SK-N-SH (cell line): ENCODE data around the gene COL4A2. TPM values are rescaled to one million over a fixed set of nuclear protein-coding genes. Genes with fewer than 3 reads are reported as not detected.

ENCODE experiments used
- CTCF ChIA-PET: fragments of 300-600, 350-600 bp; formaldehyde crosslinking; extraction: SDS; loops from one replicate; lab custom pipeline; 2021; lab: Yijun Ruan, JAX
- POLR2A ChIA-PET: fragments of 350-600 bp; sonication (Branson Sonifier 250); formaldehyde crosslinking; extraction: SDS; loops from one replicate; lab custom pipeline; 2020; ENCODE audit warnings: antibody characterized with exemption, inconsistent platforms; lab: Yijun Ruan, JAX
- DNase-seq: peaks from one replicate; pipeline ENCODE4 v3.0.0; 2012
- H2AFZ ChIP-seq: fragments of 200-600 bp; sonication (generic); 2 replicates; pipeline ENCODE4 v1.8.1; 2016; ENCODE audit warnings: antibody characterized with exemption, mild to moderate bottlenecking, low read depth
- H3F3A ChIP-seq: fragments of 200-600 bp; sonication (generic); replicated peaks from 2 replicates; pipeline ENCODE3; 2016; ENCODE audit warnings: antibody characterized with exemption, mild to moderate bottlenecking; ENCODE audit not compliant: insufficient read depth
- H3K27ac ChIP-seq, 2 experiments: fragments of 200-500 bp in 1 of 2; fragments of 200-600 bp in 1 of 2; sonication (Bioruptor generic) in 1 of 2; sonication (generic), shearing (Covaris generic) in 1 of 2; 2 replicates each; pipeline versions ENCODE4 v1.5.1 to v1.6.1; 2014 to 2016; ENCODE audit warnings: low read depth in 2 of 2, inconsistent platforms in 1 of 2, low read length in 1 of 2, mild to moderate bottlenecking in 1 of 2, mixed read lengths in 1 of 2
- H3K27me3 ChIP-seq: fragments of 200-600 bp; sonication (generic), shearing (Covaris generic); 2 replicates; pipeline ENCODE4 v1.6.1; 2016; ENCODE audit warnings: mixed run types; ENCODE audit not compliant: insufficient read depth
- H3K36me3 ChIP-seq, 2 experiments: fragments of 200-500 bp in 1 of 2; fragments of 200-600 bp in 1 of 2; sonication (Bioruptor generic) in 1 of 2; sonication (generic) in 1 of 2; replicated peaks in 1 of 2; 2 replicates each; pipeline versions ENCODE3 to v1.5.1; 2014 to 2016; ENCODE audit warnings: low read length in 1 of 2, mild to moderate bottlenecking in 1 of 2; ENCODE audit not compliant: insufficient read depth in 2 of 2, control insufficient read depth in 1 of 2
- H3K4me1 ChIP-seq, 2 experiments: fragments of 200-500 bp in 1 of 2; fragments of 200-600 bp in 1 of 2; sonication (Bioruptor generic) in 1 of 2; sonication (generic), shearing (Covaris generic) in 1 of 2; 2 replicates each; pipeline versions ENCODE4 v1.5.1 to v1.6.1; 2014 to 2016; ENCODE audit warnings: low read depth in 1 of 2, low read length in 1 of 2, mixed run types in 1 of 2; ENCODE audit not compliant: insufficient read depth in 2 of 2, control insufficient read depth in 1 of 2
- H3K4me2 ChIP-seq: fragments of 200-600 bp; sonication (generic), shearing (Covaris generic); 2 replicates; pipeline ENCODE4 v1.6.1; 2017; ENCODE audit warnings: mixed run types
- H3K4me3 ChIP-seq, 2 experiments: fragments of 200-500 bp in 1 of 2; fragments of 200-600 bp in 1 of 2; sonication (Bioruptor generic) in 1 of 2; sonication (generic), shearing (Covaris generic) in 1 of 2; 2 replicates each; pipeline versions ENCODE4 v1.5.1 to v1.8.1; 2014 to 2016; ENCODE audit warnings: low read depth in 2 of 2, inconsistent platforms in 1 of 2, low read length in 1 of 2, mild to moderate bottlenecking in 1 of 2, mixed read lengths in 1 of 2, moderate library complexity in 1 of 2
- H3K79me2 ChIP-seq: fragments of 200-600 bp; sonication (generic); 2 replicates; pipeline ENCODE4 v1.8.1; 2017; ENCODE audit warnings: mild to moderate bottlenecking; ENCODE audit not compliant: insufficient read depth
- H3K9ac ChIP-seq: fragments of 200-600 bp; sonication (generic); 2 replicates; pipeline ENCODE4 v1.6.1; 2017; ENCODE audit warnings: mixed run types
- H3K9me2 ChIP-seq: fragments of 200-600 bp; sonication (generic); 2 replicates; pipeline ENCODE4 v1.6.1; 2017; ENCODE audit warnings: mixed run types
- H3K9me3 ChIP-seq: fragments of 200-600 bp; sonication (generic); 2 replicates; pipeline ENCODE4 v1.6.1; 2017; ENCODE audit warnings: mixed run types, mild to moderate bottlenecking, moderate library complexity
- H4K20me1 ChIP-seq: fragments of 200-600 bp; sonication (generic); 2 replicates; pipeline ENCODE4 v1.6.1; 2017; ENCODE audit warnings: mild to moderate bottlenecking, mixed run types; ENCODE audit not compliant: insufficient read depth
- CHD2 ChIP-seq: fragments of 150-350 bp; IDR thresholded peaks from 2 replicates; pipeline ENCODE4 v1.6.1; 2018; ENCODE audit warnings: low read length; ENCODE audit not compliant: partially characterized antibody
- ELF1 ChIP-seq: IDR thresholded peaks from 2 replicates; pipeline ENCODE4 v1.4.0; 2012
- FOSL2 ChIP-seq: IDR thresholded peaks from 2 replicates; pipeline ENCODE4 v1.4.0; 2012; ENCODE audit warnings: low read depth, mild to moderate bottlenecking, moderate library complexity, borderline replicate concordance
- FOXM1 ChIP-seq: IDR thresholded peaks from 2 replicates; pipeline ENCODE4 v1.4.0; 2012; ENCODE audit warnings: low read depth, mild to moderate bottlenecking
- GABPA ChIP-seq: IDR thresholded peaks from 2 replicates; pipeline ENCODE4 v1.4.0; 2012; ENCODE audit warnings: low read depth, mild to moderate bottlenecking
- MAX ChIP-seq: IDR thresholded peaks from 2 replicates; pipeline ENCODE4 v1.4.0; 2012; ENCODE audit warnings: low read depth
- MEF2A ChIP-seq: IDR thresholded peaks from 2 replicates; pipeline ENCODE4 v1.4.0; 2012; ENCODE audit warnings: low read depth, borderline replicate concordance
- MXI1 ChIP-seq: IDR thresholded peaks from 2 replicates; pipeline ENCODE4 v1.6.1; 2012; ENCODE audit warnings: mild to moderate bottlenecking, low read depth, low read length, improper control_type of control experiment
- NFIC ChIP-seq: IDR thresholded peaks from 2 replicates; pipeline ENCODE4 v1.4.0; 2012; ENCODE audit warnings: borderline replicate concordance
- POLR2AphosphoS5 ChIP-seq: IDR thresholded peaks from 2 replicates; pipeline ENCODE4 v1.6.1; 2012; ENCODE audit warnings: low read depth, low read length
- RCOR1 ChIP-seq: fragments of 150-350 bp; IDR thresholded peaks from 2 replicates; pipeline ENCODE4 v1.6.1; 2017; ENCODE audit warnings: antibody characterized with exemption, low read length
- RFX5 ChIP-seq: IDR thresholded peaks from 2 replicates; pipeline ENCODE4 v1.6.1; 2012; ENCODE audit warnings: mild to moderate bottlenecking, improper control_type of control experiment, low read length
- RXRA ChIP-seq: IDR thresholded peaks from 2 replicates; pipeline ENCODE4 v1.4.0; 2012; ENCODE audit warnings: low read depth, mild to moderate bottlenecking, borderline replicate concordance
- TCF12 ChIP-seq: IDR thresholded peaks from 2 replicates; pipeline ENCODE4 v1.4.0; 2012
- TEAD4 ChIP-seq: IDR thresholded peaks from 2 replicates; pipeline ENCODE4 v1.4.0; 2012; ENCODE audit warnings: mild to moderate bottlenecking, borderline replicate concordance; ENCODE audit not compliant: insufficient read depth
- YY1 ChIP-seq: IDR thresholded peaks from 2 replicates; pipeline ENCODE4 v1.4.0; 2012; ENCODE audit warnings: low read depth, mild to moderate bottlenecking
- ZBTB33 ChIP-seq: IDR thresholded peaks from 2 replicates; pipeline ENCODE4 v1.4.0; 2012; ENCODE audit warnings: low read depth, borderline replicate concordance
- WGBS: methylation state at CpG from one replicate; pipeline ENCODE4 v1.1.6; 2017; ENCODE audit warnings: low lambda C conversion rate; 5-methylcytosine and 5-hydroxymethylcytosine counted together
- polyA plus RNA-seq, 3 experiments: library from polyadenylated mRNA; depleted of rRNA; stranded (reverse); fragments of >200 nt; gene quantifications; 2 replicates each; pipeline ENCODE4 v1.2.3, GENCODE V29; 2012
- TF ChIP-seq, protein P1 (sequence below): IDR thresholded peaks from 2 replicates; pipeline ENCODE4 v1.6.1; 2012; ENCODE audit warnings: mild to moderate bottlenecking, low read depth, low read length, moderate library complexity
- TF ChIP-seq, protein P2 (sequence below): fragments of 150-350 bp; IDR thresholded peaks from 2 replicates; pipeline ENCODE4 v1.6.1; 2016; ENCODE audit warnings: mild to moderate bottlenecking, low read depth, low read length

Gene COL4A2
- polyA plus RNA-seq, 1 of the 3 experiments (the other 2 are of a cell fraction), result 137 TPM

DNA sequence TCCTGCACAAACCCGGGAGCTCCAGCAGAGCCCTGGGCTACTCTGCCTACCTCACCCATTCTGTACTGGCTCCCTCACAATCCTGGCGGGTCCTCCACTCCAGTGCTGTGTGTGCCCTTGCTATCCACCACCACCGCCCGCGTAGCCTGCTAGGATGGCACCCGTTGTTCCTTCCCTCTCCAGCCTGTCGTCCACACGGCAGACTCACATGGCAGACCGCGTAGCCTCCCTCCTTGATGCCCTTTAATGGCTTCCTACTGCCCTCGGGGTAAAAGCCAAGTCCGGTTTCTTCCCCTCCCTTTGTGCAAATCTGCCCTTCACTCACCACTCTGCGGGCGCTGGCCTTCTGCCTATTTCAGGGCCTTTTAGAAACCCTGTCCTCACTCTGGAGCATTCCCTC lies 147.9 kb downstream of the COL4A2 start:
- POLR2A ChIA-PET, result no interaction called here
- CTCF ChIA-PET, result interaction anchor here (0.8 to 2.2 kb wide), 21 partner anchors 8 to 365 kb away, joined by 3 to 22 read pairs (median 5); partner anchors contain the start of genes COL4A1 and COL4A2
- peaks cover 0 to 5% of the 10 kb centered on the region in 2 experiments; a peak in 1 of 4 replicates for H3K4me1 ChIP-seq

GRCh38 chr13:110455444-110455843 lies 148.4 kb downstream of the COL4A2 start:
- 68% methylated on average over 10 of the region's 10 CpGs for WGBS
- no peak overlapping the region for H2AFZ ChIP-seq
- H3K9me3 ChIP-seq, result no peaks in the 10 kb centered on the region
- peaks cover 0 to 5% of the 10 kb centered on the region in 2 experiments; a peak in 1 of 4 replicates for H3K4me1 ChIP-seq
- CTCF ChIA-PET, result interaction anchor here (0.6 to 2.2 kb wide), 61 partner anchors 8 to 452 kb away, joined by 3 to 22 read pairs (median 4); partner anchors contain the start of genes COL4A1, COL4A2 and NAXD
- H3K36me3 ChIP-seq, result peaks cover 6 to 21% of the 10 kb centered on the region in 2 experiments
- H3K4me2 ChIP-seq, result no peak overlapping the region
- no peaks in the 10 kb centered on the region for H3K9me2 ChIP-seq
- peaks cover 9% of the 10 kb centered on the region for H3F3A ChIP-seq
- H3K79me2 ChIP-seq, result no peaks in the 10 kb centered on the region
- no peak for TF ChIP-seq NFIC
- TF ChIP-seq FOSL2, result no peak
- TF ChIP-seq RFX5, result no peak
- no peak for TF ChIP-seq CHD2
- TF ChIP-seq RXRA, result no peak
- TF ChIP-seq ZBTB33, result no peak
- no peak for TF ChIP-seq TEAD4
- TF ChIP-seq, protein P1, sequence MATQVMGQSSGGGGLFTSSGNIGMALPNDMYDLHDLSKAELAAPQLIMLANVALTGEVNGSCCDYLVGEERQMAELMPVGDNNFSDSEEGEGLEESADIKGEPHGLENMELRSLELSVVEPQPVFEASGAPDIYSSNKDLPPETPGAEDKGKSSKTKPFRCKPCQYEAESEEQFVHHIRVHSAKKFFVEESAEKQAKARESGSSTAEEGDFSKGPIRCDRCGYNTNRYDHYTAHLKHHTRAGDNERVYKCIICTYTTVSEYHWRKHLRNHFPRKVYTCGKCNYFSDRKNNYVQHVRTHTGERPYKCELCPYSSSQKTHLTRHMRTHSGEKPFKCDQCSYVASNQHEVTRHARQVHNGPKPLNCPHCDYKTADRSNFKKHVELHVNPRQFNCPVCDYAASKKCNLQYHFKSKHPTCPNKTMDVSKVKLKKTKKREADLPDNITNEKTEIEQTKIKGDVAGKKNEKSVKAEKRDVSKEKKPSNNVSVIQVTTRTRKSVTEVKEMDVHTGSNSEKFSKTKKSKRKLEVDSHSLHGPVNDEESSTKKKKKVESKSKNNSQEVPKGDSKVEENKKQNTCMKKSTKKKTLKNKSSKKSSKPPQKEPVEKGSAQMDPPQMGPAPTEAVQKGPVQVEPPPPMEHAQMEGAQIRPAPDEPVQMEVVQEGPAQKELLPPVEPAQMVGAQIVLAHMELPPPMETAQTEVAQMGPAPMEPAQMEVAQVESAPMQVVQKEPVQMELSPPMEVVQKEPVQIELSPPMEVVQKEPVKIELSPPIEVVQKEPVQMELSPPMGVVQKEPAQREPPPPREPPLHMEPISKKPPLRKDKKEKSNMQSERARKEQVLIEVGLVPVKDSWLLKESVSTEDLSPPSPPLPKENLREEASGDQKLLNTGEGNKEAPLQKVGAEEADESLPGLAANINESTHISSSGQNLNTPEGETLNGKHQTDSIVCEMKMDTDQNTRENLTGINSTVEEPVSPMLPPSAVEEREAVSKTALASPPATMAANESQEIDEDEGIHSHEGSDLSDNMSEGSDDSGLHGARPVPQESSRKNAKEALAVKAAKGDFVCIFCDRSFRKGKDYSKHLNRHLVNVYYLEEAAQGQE, result no peak
- TF ChIP-seq, protein P2, sequence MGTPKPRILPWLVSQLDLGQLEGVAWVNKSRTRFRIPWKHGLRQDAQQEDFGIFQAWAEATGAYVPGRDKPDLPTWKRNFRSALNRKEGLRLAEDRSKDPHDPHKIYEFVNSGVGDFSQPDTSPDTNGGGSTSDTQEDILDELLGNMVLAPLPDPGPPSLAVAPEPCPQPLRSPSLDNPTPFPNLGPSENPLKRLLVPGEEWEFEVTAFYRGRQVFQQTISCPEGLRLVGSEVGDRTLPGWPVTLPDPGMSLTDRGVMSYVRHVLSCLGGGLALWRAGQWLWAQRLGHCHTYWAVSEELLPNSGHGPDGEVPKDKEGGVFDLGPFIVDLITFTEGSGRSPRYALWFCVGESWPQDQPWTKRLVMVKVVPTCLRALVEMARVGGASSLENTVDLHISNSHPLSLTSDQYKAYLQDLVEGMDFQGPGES, result no peak
- TF ChIP-seq MEF2A, result no peak
- TF ChIP-seq YY1, result no peak
- no peak for TF ChIP-seq GABPA
- TF ChIP-seq, all 33 proteins: peak for 0
- no peak overlapping the region for H3K4me3 ChIP-seq
- DNase-seq, result no peak
- no peaks in the 10 kb centered on the region for H3K27me3 ChIP-seq
- no peak overlapping the region for H3K9ac ChIP-seq
- POLR2A ChIA-PET, result interaction anchor here (0.7 to 0.9 kb wide), 2 partner anchors 23 to 257 kb away, joined by 3 read pairs; no protein-coding TSS in a partner anchor
- no peak overlapping the region for H3K27ac ChIP-seq
- no peaks in the 10 kb centered on the region for H4K20me1 ChIP-seq

More for the DNA sequence above, 147.9 kb downstream of the COL4A2 start:
- Histone ChIP-seq H3K79me2 (no peaks in the 10 kb centered on the region), H3F3A (peaks cover 9% of the 10 kb centered on the region), H3K27ac (no peak overlapping the region), H4K20me1 (no peaks in the 10 kb centered on the region), H3K4me2 (no peak overlapping the region), H2AFZ (no peak overlapping the region), H3K27me3 (no peaks in the 10 kb centered on the region), H3K9ac (no peak overlapping the region), H3K9me2 (no peaks in the 10 kb centered on the region)
- DNase-seq, result no peak
- WGBS, result 93% methylated on average over 12 of the region's 14 CpGs
- TF ChIP-seq POLR2AphosphoS5 (no peak), RFX5 (no peak), RCOR1 (no peak), ELF1 (no peak), MXI1 (no peak), FOXM1 (no peak), TCF12 (no peak), MAX (no peak), YY1 (no peak)
- TF ChIP-seq, all 33 proteins: peak for 0
- no peaks in the 10 kb centered on the region for H3K9me3 ChIP-seq
- H3K4me3 ChIP-seq, result no peak overlapping the region
- peaks cover 9 to 24% of the 10 kb centered on the region in 2 experiments for H3K36me3 ChIP-seq
